Measurements from ENCODE around the gene MALSU1. TPM values are rescaled to one million over a fixed set of nuclear protein-coding genes. Genes with fewer than 3 reads are reported as not detected.

Gene MALSU1
- total and polyA plus RNA-seq, 2 experiments from 2014 or later: 61.8 to 92.6 TPM

- H3K4me3 ChIP-seq: no peak overlapping the region
- no peak overlapping the region for H2AFZ ChIP-seq
- no peaks in the 10 kb centered on the region for H3K9me2 ChIP-seq (replicated peaks; ENCODE audit: insufficient read depth)
- no peaks in the 10 kb centered on the region for H3K27me3 ChIP-seq
- H3K27ac ChIP-seq: no peak overlapping the region
- no peaks in the 10 kb centered on the region for H3K36me3 ChIP-seq (replicated peaks; ENCODE audit: insufficient read depth, low read depth)
- H3K4me1 ChIP-seq (ENCODE audit: insufficient read depth): peaks cover 10% of the 10 kb centered on the region
- H3K79me2 ChIP-seq: peaks cover 33% of the 10 kb centered on the region
- WGBS (ENCODE audit: low lambda C conversion rate, missing lambda C conversion rate): 96% methylated on average over 5 of the region's 5 CpGs
- no peak overlapping the region for H3K4me2 ChIP-seq
- DNase-seq (ENCODE audit: low spot score): no peak
- H3K9me3 ChIP-seq (ENCODE audit: low read depth): no peaks in the 10 kb centered on the region
- no peaks in the 10 kb centered on the region for H4K20me1 ChIP-seq (ENCODE audit: insufficient read depth, poor library complexity, severe bottlenecking)
- no peak for TF ChIP-seq CTCF (IDR thresholded peaks at IDR 0.05; ENCODE audit: poor library complexity)
- TF ChIP-seq EZH2phosphoT487 (IDR thresholded peaks at IDR 0.05; ENCODE audit: low read depth, severe bottlenecking, unreplicated experiment): no peak
- no peak for TF ChIP-seq EZH2 (IDR thresholded peaks at IDR 0.05; ENCODE audit: borderline replicate concordance)
Measured at GRCh38 chr7:23353172-23353571, 54.0 kb downstream of the MALSU1 start.

DNA sequence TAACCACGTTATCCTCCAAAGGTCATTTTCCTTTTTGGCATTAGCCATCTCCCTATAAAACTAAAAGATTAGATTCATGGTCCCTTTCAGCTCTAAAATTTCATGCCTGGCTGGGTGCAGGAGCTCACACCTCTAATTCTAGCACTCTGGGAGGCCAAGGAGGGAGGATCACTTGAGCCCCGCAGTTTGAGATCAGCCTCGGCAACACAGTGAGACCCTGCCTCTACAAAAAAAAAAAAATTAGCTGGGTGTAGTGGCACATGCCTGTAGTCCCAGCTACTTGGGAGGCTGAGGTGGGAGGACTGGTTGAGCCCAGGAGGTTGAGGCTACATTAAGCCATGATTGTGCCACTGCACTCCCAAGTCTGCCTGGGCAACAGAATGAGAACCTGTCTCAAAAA, 57.0 kb downstream of the MALSU1 start:
- Histone ChIP-seq H3K27me3 (no peaks in the 10 kb centered on the region), H3K79me2 (peaks cover 61% of the 10 kb centered on the region)

DNA sequence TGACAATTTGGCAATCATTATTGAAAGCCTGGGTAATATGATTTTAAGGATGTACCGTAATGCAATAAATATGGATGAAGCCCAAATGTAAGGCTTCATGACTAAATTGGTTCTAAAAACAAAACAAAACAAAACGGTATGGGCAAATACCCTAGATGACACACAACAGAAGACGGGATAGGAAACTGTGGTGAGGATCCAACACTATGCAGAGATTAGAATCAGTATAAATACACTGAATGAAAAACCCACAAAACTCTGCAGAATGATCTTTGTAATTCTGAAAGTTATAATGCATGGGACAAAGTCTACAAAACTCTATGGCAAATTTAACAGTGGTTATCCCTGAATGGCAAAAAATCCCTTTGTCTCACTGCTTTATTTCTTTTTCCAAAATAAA, 57.6 kb downstream of the MALSU1 start:
- DNase-seq (ENCODE audit: low spot score): no peak
- no peaks in the 10 kb centered on the region for H3K27me3 ChIP-seq
- no peaks in the 10 kb centered on the region for H4K20me1 ChIP-seq (ENCODE audit: insufficient read depth, poor library complexity, severe bottlenecking)
- TF ChIP-seq CTCF (IDR thresholded peaks at IDR 0.05; ENCODE audit: poor library complexity) (no peak), EZH2phosphoT487 (IDR thresholded peaks at IDR 0.05; ENCODE audit: low read depth, severe bottlenecking, unreplicated experiment) (no peak), EZH2 (IDR thresholded peaks at IDR 0.05; ENCODE audit: borderline replicate concordance) (no peak)
- H3K4me2 ChIP-seq: peak overlapping the region; percentile 23
- peaks cover 67% of the 10 kb centered on the region for H3K79me2 ChIP-seq
- peak overlapping the region; percentile 48 for H3K27ac ChIP-seq
- no peak overlapping the region for H3K4me3 ChIP-seq
- H3K36me3 ChIP-seq (replicated peaks; ENCODE audit: insufficient read depth, low read depth): no peaks in the 10 kb centered on the region
- H3K9me3 ChIP-seq (ENCODE audit: low read depth): no peaks in the 10 kb centered on the region
- 78% methylated on average over 3 of the region's 3 CpGs for WGBS (ENCODE audit: low lambda C conversion rate, missing lambda C conversion rate)
- H3K4me1 ChIP-seq (ENCODE audit: insufficient read depth): peaks cover 14% of the 10 kb centered on the region
- H3K9me2 ChIP-seq (replicated peaks; ENCODE audit: insufficient read depth): no peaks in the 10 kb centered on the region
- H2AFZ ChIP-seq: no peak overlapping the region

More for the DNA sequence above, 57.0 kb downstream of the MALSU1 start:
- Histone ChIP-seq H3K9me3 (ENCODE audit: low read depth) (no peaks in the 10 kb centered on the region), H3K27ac (no peak overlapping the region), H3K9me2 (replicated peaks; ENCODE audit: insufficient read depth) (no peaks in the 10 kb centered on the region), H2AFZ (no peak overlapping the region), H3K4me3 (no peak overlapping the region), H4K20me1 (ENCODE audit: insufficient read depth, poor library complexity, severe bottlenecking) (no peaks in the 10 kb centered on the region), H3K4me1 (ENCODE audit: insufficient read depth) (peaks cover 14% of the 10 kb centered on the region), H3K36me3 (replicated peaks; ENCODE audit: insufficient read depth, low read depth) (no peaks in the 10 kb centered on the region), H3K4me2 (no peak overlapping the region)
- TF ChIP-seq EZH2 (IDR thresholded peaks at IDR 0.05; ENCODE audit: borderline replicate concordance) (no peak), EZH2phosphoT487 (IDR thresholded peaks at IDR 0.05; ENCODE audit: low read depth, severe bottlenecking, unreplicated experiment) (no peak), CTCF (IDR thresholded peaks at IDR 0.05; ENCODE audit: poor library complexity) (no peak)
- no peak for DNase-seq (ENCODE audit: low spot score)
- 65% methylated on average over 3 of the region's 3 CpGs for WGBS (ENCODE audit: low lambda C conversion rate, missing lambda C conversion rate)

Data from hepatocyte (in vitro differentiated cells).